Measurements from ENCODE around the gene ZNF583.

The ZNF583 gene

DNA sequence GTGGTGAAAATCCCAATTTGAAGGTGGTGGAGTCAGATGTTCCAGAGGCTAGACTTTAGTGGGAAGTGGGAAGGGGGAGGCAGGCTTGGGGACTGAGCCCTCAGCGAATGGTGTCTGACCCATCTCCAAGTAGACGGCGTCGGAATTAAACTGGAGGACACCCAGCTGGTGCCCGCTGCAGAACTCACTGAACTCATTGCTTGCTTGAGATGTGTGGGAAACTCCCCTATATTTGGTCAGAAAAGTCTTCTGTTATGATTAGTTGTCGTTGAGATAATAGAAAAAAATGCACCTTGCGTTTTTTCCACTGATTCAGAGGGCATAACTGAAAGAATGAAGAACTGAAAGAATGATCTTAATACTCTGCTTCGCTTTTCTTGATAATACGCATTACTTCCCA, 871 bp upstream of the ZNF583 start:
- TF ChIP-seq, protein P1, sequence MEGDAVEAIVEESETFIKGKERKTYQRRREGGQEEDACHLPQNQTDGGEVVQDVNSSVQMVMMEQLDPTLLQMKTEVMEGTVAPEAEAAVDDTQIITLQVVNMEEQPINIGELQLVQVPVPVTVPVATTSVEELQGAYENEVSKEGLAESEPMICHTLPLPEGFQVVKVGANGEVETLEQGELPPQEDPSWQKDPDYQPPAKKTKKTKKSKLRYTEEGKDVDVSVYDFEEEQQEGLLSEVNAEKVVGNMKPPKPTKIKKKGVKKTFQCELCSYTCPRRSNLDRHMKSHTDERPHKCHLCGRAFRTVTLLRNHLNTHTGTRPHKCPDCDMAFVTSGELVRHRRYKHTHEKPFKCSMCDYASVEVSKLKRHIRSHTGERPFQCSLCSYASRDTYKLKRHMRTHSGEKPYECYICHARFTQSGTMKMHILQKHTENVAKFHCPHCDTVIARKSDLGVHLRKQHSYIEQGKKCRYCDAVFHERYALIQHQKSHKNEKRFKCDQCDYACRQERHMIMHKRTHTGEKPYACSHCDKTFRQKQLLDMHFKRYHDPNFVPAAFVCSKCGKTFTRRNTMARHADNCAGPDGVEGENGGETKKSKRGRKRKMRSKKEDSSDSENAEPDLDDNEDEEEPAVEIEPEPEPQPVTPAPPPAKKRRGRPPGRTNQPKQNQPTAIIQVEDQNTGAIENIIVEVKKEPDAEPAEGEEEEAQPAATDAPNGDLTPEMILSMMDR (IDR thresholded peaks at IDR 0.05; ENCODE audit: extremely low read depth, insufficient read depth, missing control alignments): no peak
- in situ Hi-C loops (cut with MboI; ENCODE audit: low pct_unique_long_range_greater_than_20kb, low sequenced_read_pairs, unreplicated experiment): no loop called here
- no peak for DNase-seq (ENCODE audit: low spot score)

DNA sequence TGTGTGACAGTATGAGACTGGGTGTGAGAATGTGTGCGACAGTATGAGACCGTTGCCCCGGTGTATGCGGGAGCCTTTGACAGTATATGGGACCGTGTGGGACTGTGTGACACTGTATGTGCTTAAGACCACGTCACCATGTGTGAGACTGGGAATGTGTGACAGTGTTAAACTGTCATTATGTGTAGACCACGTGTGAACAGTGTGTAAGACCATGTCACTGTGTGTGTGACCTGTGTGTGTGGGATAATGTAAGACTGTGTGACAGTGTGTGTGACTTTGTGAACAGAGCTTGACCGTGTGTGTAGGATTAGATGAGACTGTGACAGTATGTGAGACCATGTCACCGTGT, 549 bp downstream of the ZNF583 start:
- TF ChIP-seq, protein P1 (IDR thresholded peaks at IDR 0.05; ENCODE audit: extremely low read depth, insufficient read depth, missing control alignments): no peak
- no peak for DNase-seq (ENCODE audit: low spot score)
- in situ Hi-C loops (cut with MboI; ENCODE audit: low pct_unique_long_range_greater_than_20kb, low sequenced_read_pairs, unreplicated experiment): no loop called here

DNA sequence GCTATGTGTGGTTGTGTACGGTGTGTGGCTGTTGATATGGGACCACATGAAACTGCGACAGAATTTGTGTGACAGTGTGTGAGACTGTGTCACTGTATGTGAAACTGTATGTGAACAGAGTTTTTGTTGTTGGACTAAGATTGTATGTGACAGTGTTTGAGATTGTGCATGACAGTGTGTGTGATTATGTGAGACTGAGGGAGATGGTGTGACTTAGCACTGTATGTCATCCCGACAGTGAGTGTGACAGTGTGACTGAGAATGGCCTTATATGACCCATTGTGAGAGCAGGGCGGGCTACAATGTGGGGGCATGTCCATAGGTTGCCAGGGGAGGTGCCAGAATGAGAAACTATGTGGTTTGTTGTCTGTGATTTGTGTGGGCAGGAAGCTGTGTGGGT, 930 bp downstream of the ZNF583 start:
- DNase-seq (ENCODE audit: low spot score): no peak
- TF ChIP-seq, protein P1 (IDR thresholded peaks at IDR 0.05; ENCODE audit: extremely low read depth, insufficient read depth, missing control alignments): no peak
- in situ Hi-C loops (cut with MboI; ENCODE audit: low pct_unique_long_range_greater_than_20kb, low sequenced_read_pairs, unreplicated experiment): no loop called here

DNA sequence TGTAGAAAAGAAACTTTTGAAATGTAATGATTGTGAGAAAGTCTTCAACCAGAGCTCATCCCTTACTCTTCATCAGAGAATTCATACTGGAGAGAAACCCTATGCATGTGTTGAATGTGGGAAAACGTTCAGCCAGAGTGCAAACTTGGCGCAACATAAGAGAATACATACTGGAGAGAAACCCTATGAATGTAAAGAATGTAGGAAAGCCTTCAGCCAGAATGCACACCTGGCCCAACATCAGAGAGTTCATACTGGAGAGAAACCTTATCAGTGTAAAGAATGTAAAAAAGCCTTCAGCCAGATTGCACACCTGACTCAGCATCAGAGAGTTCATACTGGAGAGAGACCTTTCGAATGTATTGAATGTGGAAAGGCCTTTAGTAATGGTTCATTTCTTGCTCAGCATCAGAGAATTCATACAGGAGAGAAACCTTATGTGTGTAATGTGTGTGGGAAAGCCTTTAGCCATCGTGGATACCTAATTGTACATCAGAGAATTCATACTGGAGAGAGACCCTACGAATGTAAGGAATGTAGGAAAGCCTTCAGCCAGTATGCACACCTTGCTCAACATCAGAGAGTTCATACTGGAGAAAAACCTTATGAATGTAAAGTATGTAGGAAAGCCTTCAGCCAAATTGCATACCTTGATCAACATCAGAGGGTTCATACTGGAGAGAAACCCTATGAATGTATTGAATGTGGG, 19.3 kb downstream of the ZNF583 start:
- in situ Hi-C loops (cut with MboI; ENCODE audit: low pct_unique_long_range_greater_than_20kb, low sequenced_read_pairs, unreplicated experiment): no loop called here
- TF ChIP-seq, protein P1 (IDR thresholded peaks at IDR 0.05; ENCODE audit: extremely low read depth, insufficient read depth, missing control alignments): no peak
- no peak for DNase-seq (ENCODE audit: low spot score)

DNA sequence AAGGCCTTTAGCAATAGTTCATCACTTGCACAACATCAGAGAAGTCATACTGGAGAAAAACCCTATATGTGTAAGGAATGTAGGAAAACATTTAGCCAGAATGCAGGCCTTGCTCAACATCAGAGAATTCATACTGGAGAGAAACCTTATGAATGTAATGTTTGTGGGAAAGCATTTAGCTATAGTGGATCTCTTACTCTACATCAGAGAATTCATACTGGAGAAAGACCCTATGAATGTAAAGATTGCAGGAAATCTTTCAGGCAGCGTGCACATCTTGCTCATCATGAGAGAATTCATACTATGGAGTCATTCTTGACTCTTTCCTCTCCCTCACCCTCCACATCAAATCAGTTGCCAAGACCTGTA, 19.8 kb downstream of the ZNF583 start:
- DNase-seq (ENCODE audit: low spot score): no peak
- in situ Hi-C loops (cut with MboI; ENCODE audit: low pct_unique_long_range_greater_than_20kb, low sequenced_read_pairs, unreplicated experiment): no loop called here
- TF ChIP-seq, protein P1 (IDR thresholded peaks at IDR 0.05; ENCODE audit: extremely low read depth, insufficient read depth, missing control alignments): no peak

DNA sequence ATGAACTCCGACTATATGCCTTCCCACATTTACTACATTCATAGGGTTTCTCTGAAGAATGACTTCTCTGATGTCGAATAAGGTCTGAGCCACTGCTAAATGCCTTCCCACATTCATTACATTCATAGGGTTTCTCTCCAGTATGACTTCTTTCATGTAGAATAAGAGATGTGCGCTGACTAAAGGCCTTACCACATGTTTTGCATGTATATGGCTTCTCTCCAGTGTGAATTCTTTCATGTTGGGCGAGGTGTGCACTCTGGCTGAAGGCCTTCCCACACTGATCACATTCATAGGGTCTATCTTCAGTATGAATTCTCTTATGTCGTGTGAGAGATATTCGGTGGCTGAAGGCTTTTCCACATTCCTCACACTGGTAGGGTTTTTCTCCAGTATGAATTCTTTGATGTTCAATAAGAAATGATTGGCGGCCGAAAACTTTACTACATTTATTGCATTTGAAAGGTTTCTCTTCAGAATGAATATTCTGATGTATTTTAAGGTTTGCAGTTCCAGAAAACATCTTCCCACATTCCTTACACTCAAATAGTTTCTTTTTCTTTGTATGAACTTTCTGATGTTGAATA, 37.2 kb downstream of the ZNF583 start:
- no peak for DNase-seq (ENCODE audit: low spot score)
- in situ Hi-C loops (cut with MboI; ENCODE audit: low pct_unique_long_range_greater_than_20kb, low sequenced_read_pairs, unreplicated experiment): no loop called here
- TF ChIP-seq, protein P1 (IDR thresholded peaks at IDR 0.05; ENCODE audit: extremely low read depth, insufficient read depth, missing control alignments): no peak

Data from GM13977 (cell line).